ENCODE results near the gene RASSF4.

RASSF4 gene

GRCh38 chr10:44976352-44977198, 17.0 kb downstream of the RASSF4 start:
- no peak for FAIRE-seq

GRCh38 chr10:44977287-44978212, 17.9 kb downstream of the RASSF4 start:
- FAIRE-seq: no peak

GRCh38 chr10:44978213-44978569, 18.6 kb downstream of the RASSF4 start:
- FAIRE-seq: no peak

GRCh38 chr10:44978570-44979280, 19.1 kb downstream of the RASSF4 start, which contains the start of gene DEPP1:
DEPP1 (minus strand) TSS chr10:44978809; CDS start chr10:44978030, 779 bp downstream.
- no peak for FAIRE-seq

- FAIRE-seq: no peak
Observed at GRCh38 chr10:44979281-44980191, 19.9 kb downstream of the RASSF4 start.

GRCh38 chr10:44980309-44981171, 20.9 kb downstream of the RASSF4 start:
- no peak for FAIRE-seq

GRCh38 chr10:44981172-44982113, 21.8 kb downstream of the RASSF4 start:
- no peak for FAIRE-seq

- FAIRE-seq: no peak
Observed at GRCh38 chr10:44982114-44982460, 22.5 kb downstream of the RASSF4 start.

GRCh38 chr10:44982496-44982895, 22.9 kb downstream of the RASSF4 start:
- FAIRE-seq: no peak

GRCh38 chr10:44983066-44983894, 23.7 kb downstream of the RASSF4 start:
- no peak for FAIRE-seq

GRCh38 chr10:44983895-44984278, 24.3 kb downstream of the RASSF4 start:
- FAIRE-seq: no peak

- no peak for FAIRE-seq
Observed at GRCh38 chr10:44984671-44985101, 25.1 kb downstream of the RASSF4 start.

- FAIRE-seq: no peak
Observed at GRCh38 chr10:44985175-44985681, 25.6 kb downstream of the RASSF4 start.

GRCh38 chr10:44986179-44986578, 26.6 kb downstream of the RASSF4 start:
- no peak for FAIRE-seq

- FAIRE-seq: no peak
Observed at GRCh38 chr10:44986670-44987069, 27.1 kb downstream of the RASSF4 start.

GRCh38 chr10:44988957-44989585, 29.5 kb downstream of the RASSF4 start:
- no peak for FAIRE-seq

GRCh38 chr10:44989597-44990301, 30.1 kb downstream of the RASSF4 start:
- FAIRE-seq: no peak
